IPS DF 6.9 (cell line): Measurements from ENCODE around the gene ARVCF.

Experiments
- DNase-seq: peaks from one replicate; pipeline ENCODE4 v3.0.0-alpha.2; 2013; ENCODE audit warnings: low read depth, low spot score
- H3K27ac ChIP-seq: one replicate; pipeline ENCODE4 v1.5.1; 2013; ENCODE audit warnings: low read length, control low read depth
- H3K27me3 ChIP-seq: 2 replicates; pipeline ENCODE4 v1.6.1; 2013; ENCODE audit warnings: mild to moderate bottlenecking, low read length; ENCODE audit not compliant: control insufficient read depth, insufficient read depth
- H3K36me3 ChIP-seq: 2 replicates; pipeline ENCODE4 v1.6.1; 2013; ENCODE audit warnings: low read length; ENCODE audit not compliant: control insufficient read depth, insufficient read depth
- H3K4me1 ChIP-seq: 2 replicates; pipeline ENCODE4 v1.6.1; 2013; ENCODE audit warnings: low read length; ENCODE audit not compliant: control insufficient read depth, insufficient read depth
- H3K4me3 ChIP-seq: 2 replicates; pipeline ENCODE4 v1.5.1; 2013; ENCODE audit warnings: mild to moderate bottlenecking, low read length
- H3K9me3 ChIP-seq: 2 replicates; pipeline ENCODE4 v1.6.1; 2013; ENCODE audit warnings: low read length, inconsistent platforms; ENCODE audit not compliant: control insufficient read depth, insufficient read depth
- WGBS: extraction: QIAGEN DNeasy Blood & Tissue Kit; methylation state at CpG from one replicate; pipeline ENCODE4 v1.1.7; 2013; ENCODE audit warnings: mixed read lengths, missing lambda C conversion rate; ENCODE audit not compliant: insufficient read length, insufficient coverage; 5-methylcytosine and 5-hydroxymethylcytosine counted together

Gene ARVCF

DNA sequence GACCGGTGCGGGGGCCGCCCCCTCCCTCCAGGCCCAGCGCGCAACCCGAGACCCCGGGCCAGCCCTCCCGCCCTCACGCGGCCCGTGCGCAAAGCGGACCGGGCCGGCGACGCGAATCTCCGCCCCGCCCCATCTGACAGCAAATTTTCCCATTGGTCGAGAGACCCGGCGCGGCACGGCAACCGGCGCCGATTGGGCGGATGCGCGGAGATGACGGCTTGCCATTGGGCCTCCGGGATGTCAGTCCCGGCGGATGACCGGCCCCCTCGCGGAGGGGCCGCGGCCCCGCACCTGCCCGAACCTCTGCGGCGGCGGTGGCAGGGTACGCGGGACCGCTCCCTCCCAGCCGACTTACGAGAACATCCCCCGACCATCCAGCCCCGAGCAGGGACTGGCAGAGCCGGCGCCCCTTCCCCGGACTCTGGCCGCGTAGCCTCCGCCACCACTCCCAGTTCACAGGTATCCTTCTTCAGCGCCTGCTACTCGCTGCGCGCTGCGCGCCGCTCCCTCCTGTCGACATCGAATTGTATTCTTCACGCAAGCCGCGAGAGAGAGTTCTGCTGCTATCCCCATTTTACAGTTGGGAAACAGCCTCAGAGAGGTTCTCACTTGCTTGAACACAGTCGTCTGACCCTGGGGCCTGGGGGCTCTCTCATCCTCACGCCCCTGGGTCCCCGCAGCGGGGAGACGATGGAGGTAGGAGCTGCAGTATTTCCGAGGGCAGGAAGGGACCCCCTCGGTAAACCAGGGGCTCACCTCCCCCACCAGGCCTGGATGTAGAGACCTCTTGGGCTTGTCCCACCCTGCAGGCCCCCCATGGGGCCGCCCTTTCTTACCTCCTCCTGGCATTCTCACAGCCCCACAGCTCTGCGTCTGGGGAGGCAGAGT, at the start of gene ARVCF:
TSS of gene ARVCF (minus strand) at position 90 of the 888 bp plus-strand sequence. CDS start 26,029 bp downstream, outside the sequence.
- Histone ChIP-seq H3K9me3 (no peaks in the 10 kb centered on the region), H3K4me1 (peaks cover 3% of the 10 kb centered on the region; the same call in 1 of the 2 replicates), H3K27me3 (peaks cover 20% of the 10 kb centered on the region), H3K27ac (no peak within 1 kb of the TSS), H3K36me3 (no peaks in the 10 kb centered on the region), H3K4me3 (peak within 1 kb of the TSS; percentile 83)
- DNase-seq, result peak; percentile 66
- WGBS, result no CpG with 5 or more reads among the region's 79 CpGs

DNA sequence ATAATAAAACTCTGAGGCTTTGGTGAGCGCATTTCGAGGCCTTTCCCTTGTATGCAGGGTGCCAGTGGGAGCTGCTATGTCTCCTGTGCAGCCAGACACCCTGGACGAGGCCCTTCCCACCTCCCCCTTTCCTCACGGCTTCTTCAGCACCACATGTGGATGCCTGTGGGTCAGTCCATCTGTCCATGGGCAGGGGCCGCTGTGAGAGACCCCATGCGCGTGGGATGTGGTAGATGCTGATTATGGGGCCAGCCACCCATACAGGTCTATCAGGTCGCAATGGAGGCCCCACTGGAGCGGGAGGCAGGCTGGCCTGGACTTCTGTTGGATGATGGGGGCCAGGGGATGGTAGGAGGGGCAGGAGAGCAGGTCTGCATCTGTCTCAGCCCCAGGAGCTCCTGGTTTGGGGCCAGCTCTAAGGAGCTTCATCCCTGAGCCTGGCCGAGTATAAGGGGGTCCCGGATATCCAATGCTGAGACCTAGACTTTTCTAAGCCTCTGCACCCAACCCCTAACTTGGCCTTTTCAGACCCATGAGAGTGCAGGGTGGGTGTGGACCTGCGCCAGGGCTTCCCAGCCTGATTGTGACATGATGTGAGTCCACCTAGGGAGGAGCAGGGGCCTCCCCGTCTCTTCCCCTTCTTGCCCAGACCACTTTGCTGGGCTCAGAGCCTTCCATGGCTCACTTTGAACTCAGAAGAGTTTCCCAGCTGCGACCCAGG, 49.4 kb upstream of the ARVCF start:
- WGBS, result no CpG with 5 or more reads among the region's 14 CpGs

GRCh38 chr22:20064545-20065262, 48.1 kb upstream of the ARVCF start:
- no CpG with 5 or more reads among the region's 18 CpGs for WGBS
- Histone ChIP-seq H3K27me3 (no peaks in the 10 kb centered on the region), H3K27ac (no peak overlapping the region), H3K4me1 (no peaks in the 10 kb centered on the region), H3K36me3 (no peaks in the 10 kb centered on the region), H3K4me3 (no peak overlapping the region), H3K9me3 (no peaks in the 10 kb centered on the region)
- DNase-seq, result no peak

More for the DNA sequence above, 49.4 kb upstream of the ARVCF start:
- Histone ChIP-seq H3K9me3 (no peaks in the 10 kb centered on the region), H3K27ac (no peak overlapping the region), H3K4me3 (no peak overlapping the region), H3K4me1 (no peaks in the 10 kb centered on the region), H3K36me3 (no peaks in the 10 kb centered on the region), H3K27me3 (no peaks in the 10 kb centered on the region)
- no peak for DNase-seq

DNA sequence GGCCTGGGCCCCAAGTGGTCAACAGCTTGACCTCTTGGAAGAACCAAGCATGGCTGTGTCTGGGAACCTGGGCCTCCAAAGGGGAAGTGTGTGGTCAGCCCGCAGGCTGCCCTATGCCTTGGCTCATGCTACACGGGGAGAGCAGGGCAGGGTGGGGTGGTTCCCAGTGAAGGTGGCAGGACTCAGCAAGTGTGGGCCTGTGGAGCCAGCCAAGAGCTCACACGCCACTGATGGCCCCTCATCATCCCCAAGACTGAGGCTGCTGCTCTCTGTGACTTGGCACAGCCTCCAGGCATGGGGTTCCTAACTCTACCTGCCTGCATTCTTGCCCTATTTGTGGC, 47.5 kb upstream of the ARVCF start:
- no peaks in the 10 kb centered on the region for H3K4me1 ChIP-seq
- H3K9me3 ChIP-seq, result no peaks in the 10 kb centered on the region
- no peak overlapping the region for H3K27ac ChIP-seq
- WGBS, result no CpG with 5 or more reads among the region's 3 CpGs
- no peak overlapping the region for H3K4me3 ChIP-seq
- no peaks in the 10 kb centered on the region for H3K27me3 ChIP-seq
- no peak for DNase-seq
- H3K36me3 ChIP-seq, result no peaks in the 10 kb centered on the region

DNA sequence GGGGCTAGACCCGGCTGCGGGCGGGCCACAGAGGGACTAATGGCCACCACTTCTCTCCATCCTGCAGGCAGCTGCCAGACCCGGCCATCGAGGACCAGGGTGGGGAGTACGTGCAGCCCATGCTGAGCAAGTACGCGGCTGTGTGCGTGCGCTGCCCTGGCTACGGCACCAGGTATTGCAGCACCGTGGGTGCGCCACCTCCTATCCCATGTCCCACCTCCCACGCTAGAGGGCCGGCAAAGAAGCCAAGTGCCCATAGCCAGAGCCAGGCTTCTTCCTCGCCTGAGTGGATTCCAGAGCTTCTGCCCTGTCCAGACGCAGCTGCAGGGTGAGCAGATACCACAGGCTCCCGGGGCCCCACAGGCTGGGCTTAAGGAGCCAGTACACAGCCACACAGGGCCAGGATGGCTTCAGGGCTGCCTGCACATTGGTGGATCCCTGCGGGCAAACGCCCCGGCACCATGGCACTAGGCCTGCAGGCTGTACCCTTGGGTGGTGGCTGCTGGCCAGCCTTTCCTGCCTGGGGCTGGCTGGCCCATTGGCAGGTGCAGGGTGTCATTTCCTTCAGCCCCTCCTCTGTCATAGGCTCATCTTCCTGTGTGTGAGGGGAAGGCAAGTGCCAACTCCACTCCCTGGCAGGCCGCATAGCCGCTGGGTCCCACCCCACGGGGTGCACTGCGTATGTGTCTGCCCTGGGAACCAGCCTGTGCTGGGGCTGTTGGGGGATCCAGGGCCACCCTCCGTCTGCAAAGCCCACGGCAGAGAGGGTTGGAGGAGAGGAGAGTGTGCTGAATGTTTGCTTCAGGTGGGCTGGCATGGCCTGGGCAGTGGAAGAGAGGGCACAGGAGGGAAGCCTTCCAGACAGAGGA, 46.9 kb upstream of the ARVCF start:
- no CpG with 5 or more reads among the region's 27 CpGs for WGBS
- Histone ChIP-seq H3K27me3 (no peaks in the 10 kb centered on the region), H3K4me3 (no peak overlapping the region), H3K9me3 (no peaks in the 10 kb centered on the region), H3K36me3 (no peaks in the 10 kb centered on the region), H3K4me1 (no peaks in the 10 kb centered on the region), H3K27ac (no peak overlapping the region)
- DNase-seq, result no peak

DNA sequence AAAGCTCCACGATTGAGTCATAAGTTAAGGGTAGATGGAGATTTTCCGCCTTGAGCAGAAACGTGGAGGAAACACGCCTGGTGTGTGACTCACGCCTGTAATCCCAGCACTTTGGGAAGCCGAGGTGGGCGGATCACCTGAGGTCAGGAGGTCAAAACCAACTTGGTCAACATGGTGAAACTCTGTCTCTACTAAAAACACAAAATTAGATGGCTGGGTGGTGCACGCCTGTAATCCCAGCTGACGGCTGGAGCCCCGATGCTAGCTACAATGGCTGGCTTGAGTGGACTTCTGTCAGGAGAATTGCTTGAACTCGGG, 46.1 kb upstream of the ARVCF start:
- no peaks in the 10 kb centered on the region for H3K4me1 ChIP-seq
- no CpG with 5 or more reads among the region's 11 CpGs for WGBS
- no peak for DNase-seq

DNA sequence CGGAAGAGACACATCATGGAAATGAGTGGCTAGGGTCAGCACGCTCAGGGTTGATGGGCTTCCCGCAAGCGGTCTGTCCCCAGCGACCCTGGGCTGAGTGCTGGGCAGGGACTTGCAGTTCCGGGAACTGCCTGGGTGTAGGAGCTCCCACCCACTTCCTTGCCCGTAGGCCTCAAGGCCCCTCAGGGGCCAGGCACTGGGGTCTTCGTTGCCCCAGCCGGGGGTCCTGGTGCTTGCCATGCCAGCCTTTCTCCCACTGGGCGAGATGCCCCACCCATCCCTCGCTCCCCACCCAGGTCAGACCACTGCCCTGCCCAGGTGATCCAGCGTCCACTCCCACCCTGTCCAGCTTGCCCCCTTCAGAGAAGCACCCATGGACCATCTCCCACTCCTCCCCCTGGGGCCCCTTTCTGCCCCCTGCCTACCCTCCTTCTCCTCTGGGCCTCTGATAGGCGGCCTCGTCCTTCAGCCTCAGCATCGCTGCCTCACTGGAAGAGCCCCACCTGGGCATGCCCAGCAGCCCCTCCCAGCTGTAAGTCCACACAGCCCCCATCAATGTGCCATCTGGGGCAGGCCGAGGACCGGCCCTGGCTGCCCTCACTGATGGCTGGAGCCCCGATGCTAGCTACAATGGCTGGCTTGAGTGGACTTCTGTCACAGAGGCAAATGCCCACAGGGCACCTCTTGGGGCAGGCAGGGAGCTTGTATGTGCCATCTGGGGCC, 45.6 kb upstream of the ARVCF start:
- WGBS, result no CpG with 5 or more reads among the region's 18 CpGs
- H3K27ac ChIP-seq, result no peak overlapping the region

More for the DNA sequence above, 46.1 kb upstream of the ARVCF start:
- Histone ChIP-seq H3K4me3 (no peak overlapping the region), H3K9me3 (no peaks in the 10 kb centered on the region), H3K27me3 (no peaks in the 10 kb centered on the region), H3K36me3 (no peaks in the 10 kb centered on the region), H3K27ac (no peak overlapping the region)

GRCh38 chr22:20061481-20061861, 44.8 kb upstream of the ARVCF start:
- no peaks in the 10 kb centered on the region for H3K9me3 ChIP-seq
- H3K4me1 ChIP-seq, result no peaks in the 10 kb centered on the region
- no peaks in the 10 kb centered on the region for H3K27me3 ChIP-seq
- no CpG with 5 or more reads among the region's 11 CpGs for WGBS
- H3K36me3 ChIP-seq, result no peaks in the 10 kb centered on the region
- DNase-seq, result no peak
- no peak overlapping the region for H3K4me3 ChIP-seq
- no peak overlapping the region for H3K27ac ChIP-seq

More for the DNA sequence above, 45.6 kb upstream of the ARVCF start:
- Histone ChIP-seq H3K27me3 (no peaks in the 10 kb centered on the region), H3K9me3 (no peaks in the 10 kb centered on the region), H3K4me1 (no peaks in the 10 kb centered on the region), H3K4me3 (no peak overlapping the region), H3K36me3 (no peaks in the 10 kb centered on the region)
- no peak for DNase-seq

DNA sequence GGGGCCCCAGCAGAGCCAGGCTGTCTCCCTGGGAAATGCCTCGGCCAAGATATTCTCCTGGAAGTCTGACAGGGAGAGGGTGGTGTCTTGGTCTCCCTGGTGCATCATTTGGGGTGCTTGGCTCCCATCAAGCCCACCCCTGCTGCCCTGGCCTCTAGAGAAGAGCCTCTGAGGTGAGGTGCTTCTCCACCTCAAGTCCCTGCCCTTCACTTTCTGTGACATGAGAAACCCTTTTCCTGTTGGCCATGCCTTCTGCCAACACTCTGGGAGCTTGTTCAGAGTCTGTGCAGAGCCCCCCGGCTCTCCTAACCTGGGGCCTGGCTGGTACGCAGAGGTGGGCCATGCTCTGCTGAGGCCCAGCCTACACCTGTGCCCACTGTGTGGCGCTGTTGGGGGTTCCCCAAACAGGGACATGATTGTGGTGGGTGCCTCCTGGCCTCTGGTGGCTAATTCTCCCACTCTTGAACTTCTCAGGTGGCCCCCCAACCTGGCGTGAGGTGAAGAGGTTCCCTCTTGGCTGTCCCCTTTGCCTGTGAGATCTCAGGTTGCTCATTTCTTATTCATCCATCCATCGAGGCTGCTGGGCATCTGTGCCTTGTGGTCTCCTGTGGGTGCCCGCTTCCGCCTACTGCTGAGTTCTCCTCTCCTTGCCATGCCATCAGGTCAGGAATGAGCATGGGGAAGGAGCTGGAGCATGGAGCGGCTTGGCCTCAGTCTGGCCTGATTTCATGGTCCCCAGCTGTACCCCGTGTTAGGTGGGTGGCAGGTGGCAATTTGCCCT, 44.3 kb upstream of the ARVCF start:
- Histone ChIP-seq H3K27me3 (no peaks in the 10 kb centered on the region), H3K36me3 (no peaks in the 10 kb centered on the region), H3K4me1 (no peaks in the 10 kb centered on the region), H3K4me3 (no peak overlapping the region), H3K27ac (no peak overlapping the region), H3K9me3 (no peaks in the 10 kb centered on the region)
- WGBS, result no CpG with 5 or more reads among the region's 10 CpGs
- no peak for DNase-seq
